Liver (tissue), 9 donors: Measurements from ENCODE around the gene SOSTDC1. TPM values are rescaled to one million over a fixed set of nuclear protein-coding genes. Genes with fewer than 3 reads are reported as not detected.
A peak's percentile ranks its signal among the peaks of the same experiment; 100 is the strongest.

Experiments used
- DNase-seq: peaks from one replicate; pipeline ENCODE4 v3.0.0-alpha.2; 2017; ENCODE audit warnings: low spot score
- H3K27ac ChIP-seq, 2 donors: one replicate each; pipeline ENCODE4 v1.7.0; 2013; ENCODE audit warnings: inconsistent platforms in 2 of 2, low read length in 2 of 2, control low read depth in 1 of 2, low read depth in 1 of 2, mild to moderate bottlenecking in 1 of 2
- H3K27me3 ChIP-seq, 4 donors: one replicate each; pipeline versions ENCODE4 v1.6.1 to v1.7.0; 2013; ENCODE audit warnings: low read length in 3 of 4, inconsistent platforms in 1 of 4, mild to moderate bottlenecking in 1 of 4, moderate library complexity in 1 of 4; ENCODE audit not compliant: control insufficient read depth in 4 of 4, insufficient read depth in 4 of 4
- H3K36me3 ChIP-seq, 4 donors: one replicate each; pipeline versions ENCODE4 v1.6.1 to v1.7.0; 2013; ENCODE audit warnings: low read length in 3 of 4, mild to moderate bottlenecking in 3 of 4, low read depth in 1 of 4, moderate library complexity in 1 of 4; ENCODE audit not compliant: control insufficient read depth in 4 of 4, insufficient read depth in 3 of 4
- H3K4me1 ChIP-seq, 4 donors: one replicate each; pipeline versions ENCODE4 v1.6.1 to v1.7.0; 2013; ENCODE audit warnings: low read length in 3 of 4, mild to moderate bottlenecking in 3 of 4, moderate library complexity in 1 of 4; ENCODE audit not compliant: control insufficient read depth in 4 of 4, insufficient read depth in 4 of 4
- H3K4me3 ChIP-seq, 3 donors: one replicate each; pipeline versions ENCODE4 v1.6.1 to v1.7.0; 2013; ENCODE audit warnings: low read length in 3 of 3, control low read depth in 1 of 3, low read depth in 1 of 3, mild to moderate bottlenecking in 1 of 3
- H3K9ac ChIP-seq, 2 donors: one replicate each; pipeline ENCODE4 v1.7.0; 2013; ENCODE audit warnings: low read length in 2 of 2, mild to moderate bottlenecking in 2 of 2, moderate library complexity in 2 of 2, control low read depth in 1 of 2, low read depth in 1 of 2
- H3K9me3 ChIP-seq, 4 donors: one replicate each; pipeline versions ENCODE4 v1.6.1 to v1.7.0; 2013; ENCODE audit warnings: low read length in 3 of 4; ENCODE audit not compliant: control insufficient read depth in 4 of 4
- ATF3 ChIP-seq: IDR thresholded peaks from 2 replicates; pipeline ENCODE4 v1.6.1; 2016; ENCODE audit warnings: antibody characterized with exemption
- FOXA1 ChIP-seq: IDR thresholded peaks from 2 replicates; pipeline ENCODE4 v1.6.1; 2016; ENCODE audit warnings: antibody characterized with exemption
- FOXA2 ChIP-seq: IDR thresholded peaks from 2 replicates; pipeline ENCODE4 v1.6.1; 2016; ENCODE audit warnings: antibody characterized with exemption
- GABPA ChIP-seq, 2 donors: IDR thresholded peaks in 1 of 2; conservative IDR thresholded peaks in 1 of 2; 2 replicates each; pipeline ENCODE4 v1.6.1; 2016; ENCODE audit warnings: antibody characterized with exemption in 2 of 2, mild to moderate bottlenecking in 1 of 2, moderate library complexity in 1 of 2
- HNF4A ChIP-seq, 2 donors: conservative IDR thresholded peaks; 2 replicates each; pipeline ENCODE4 v1.6.1; 2016; ENCODE audit warnings: antibody characterized with exemption in 2 of 2, mild to moderate bottlenecking in 2 of 2
- JUND ChIP-seq, 2 donors: IDR thresholded peaks; 2 replicates each; pipeline ENCODE4 v1.6.1; 2016; ENCODE audit warnings: antibody characterized with exemption in 2 of 2
- RAD21 ChIP-seq, 2 donors: IDR thresholded peaks; 2 replicates each; pipeline ENCODE4 v1.6.1; 2016; ENCODE audit warnings: antibody characterized with exemption in 2 of 2, mild to moderate bottlenecking in 2 of 2
- RXRA ChIP-seq, 2 donors: IDR thresholded peaks; 2 replicates each; pipeline ENCODE4 v1.6.1; 2017 to 2018; ENCODE audit warnings: antibody characterized with exemption in 2 of 2, mild to moderate bottlenecking in 1 of 2
- TAF1 ChIP-seq: conservative IDR thresholded peaks from 2 replicates; pipeline ENCODE4 v1.6.1; 2016; ENCODE audit warnings: antibody characterized with exemption, mild to moderate bottlenecking
- YY1 ChIP-seq: IDR thresholded peaks from 2 replicates; pipeline ENCODE4 v1.6.1; 2016; ENCODE audit warnings: antibody characterized with exemption, mild to moderate bottlenecking
- WGBS: extraction: QIAGEN DNeasy Blood & Tissue Kit; methylation state at CpG from one replicate; pipeline ENCODE4 v1.1.7; 2013; 5-methylcytosine and 5-hydroxymethylcytosine counted together
- polyA plus RNA-seq, 2 donors: library from polyadenylated mRNA; stranded (reverse) in 1 of 2; unstranded in 1 of 2; fragments of 200-250 nt in 1 of 2; fragments of >200 nt in 1 of 2; fragmentation: Nextera tagmentation in 1 of 2; extraction: Ambion mirVana in 1 of 2; gene quantifications; one replicate each; pipeline versions ENCODE4 v1.2.1 to v1.2.3, GENCODE V29; 2013 to 2015
- total RNA-seq, 2 donors: library from RNA; depleted of rRNA; stranded (reverse); fragments of >200 nt; gene quantifications; one replicate each; pipeline ENCODE4 v1.2.3, GENCODE V29; 2014
- TF ChIP-seq, protein P1 (sequence below): fragments of 150-350 bp; IDR thresholded peaks from 2 replicates; pipeline ENCODE4 v1.5.1; 2017; ENCODE audit warnings: improper control_type of control experiment, low read depth, low read length; ENCODE audit not compliant: missing input control
- TF ChIP-seq, protein P2 (sequence below): IDR thresholded peaks from 2 replicates; pipeline ENCODE4 v1.6.1; 2016; ENCODE audit warnings: antibody characterized with exemption
- TF ChIP-seq, protein P3 (sequence below): IDR thresholded peaks from 2 replicates; pipeline ENCODE4 v1.6.1; 2016; ENCODE audit warnings: antibody characterized with exemption, mild to moderate bottlenecking
- TF ChIP-seq, protein P4 (sequence below): IDR thresholded peaks from 2 replicates; pipeline ENCODE4 v1.6.1; 2016; ENCODE audit warnings: antibody characterized with exemption
- donor health status: healthy.
- donor health status: healthy.
- donor health status: healthy.
- donor health status: healthy.
- donor health status: healthy.

The SOSTDC1 gene
- total and polyA plus RNA-seq, 4 donors = 0.05 to 0.56 (median 0.08) TPM; not detected in 1

- Histone ChIP-seq H3K4me3 (peak overlapping the region; percentile 75 to 85 (median 76)), H3K27ac (peak overlapping the region; percentile 86 to 96), H3K4me1 (peaks cover 0 to 20% (median 16%) of the 10 kb centered on the region in 4 donors), H3K9me3 (no peaks in the 10 kb centered on the region), H3K27me3 (no peaks in the 10 kb centered on the region), H3K9ac (peak overlapping the region; percentile 67 to 83), H3K36me3 (no peaks in the 10 kb centered on the region)
- TF ChIP-seq YY1 = peak; percentile 68
- TF ChIP-seq, protein P1, sequence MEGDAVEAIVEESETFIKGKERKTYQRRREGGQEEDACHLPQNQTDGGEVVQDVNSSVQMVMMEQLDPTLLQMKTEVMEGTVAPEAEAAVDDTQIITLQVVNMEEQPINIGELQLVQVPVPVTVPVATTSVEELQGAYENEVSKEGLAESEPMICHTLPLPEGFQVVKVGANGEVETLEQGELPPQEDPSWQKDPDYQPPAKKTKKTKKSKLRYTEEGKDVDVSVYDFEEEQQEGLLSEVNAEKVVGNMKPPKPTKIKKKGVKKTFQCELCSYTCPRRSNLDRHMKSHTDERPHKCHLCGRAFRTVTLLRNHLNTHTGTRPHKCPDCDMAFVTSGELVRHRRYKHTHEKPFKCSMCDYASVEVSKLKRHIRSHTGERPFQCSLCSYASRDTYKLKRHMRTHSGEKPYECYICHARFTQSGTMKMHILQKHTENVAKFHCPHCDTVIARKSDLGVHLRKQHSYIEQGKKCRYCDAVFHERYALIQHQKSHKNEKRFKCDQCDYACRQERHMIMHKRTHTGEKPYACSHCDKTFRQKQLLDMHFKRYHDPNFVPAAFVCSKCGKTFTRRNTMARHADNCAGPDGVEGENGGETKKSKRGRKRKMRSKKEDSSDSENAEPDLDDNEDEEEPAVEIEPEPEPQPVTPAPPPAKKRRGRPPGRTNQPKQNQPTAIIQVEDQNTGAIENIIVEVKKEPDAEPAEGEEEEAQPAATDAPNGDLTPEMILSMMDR = peak; percentile 26
- TF ChIP-seq, protein P2, sequence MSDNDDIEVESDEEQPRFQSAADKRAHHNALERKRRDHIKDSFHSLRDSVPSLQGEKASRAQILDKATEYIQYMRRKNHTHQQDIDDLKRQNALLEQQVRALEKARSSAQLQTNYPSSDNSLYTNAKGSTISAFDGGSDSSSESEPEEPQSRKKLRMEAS = peak; percentile 1
- no peak for TF ChIP-seq FOXA2
- no peak for TF ChIP-seq JUND (IDR thresholded peaks at IDR 0.05)
- TF ChIP-seq, protein P3, sequence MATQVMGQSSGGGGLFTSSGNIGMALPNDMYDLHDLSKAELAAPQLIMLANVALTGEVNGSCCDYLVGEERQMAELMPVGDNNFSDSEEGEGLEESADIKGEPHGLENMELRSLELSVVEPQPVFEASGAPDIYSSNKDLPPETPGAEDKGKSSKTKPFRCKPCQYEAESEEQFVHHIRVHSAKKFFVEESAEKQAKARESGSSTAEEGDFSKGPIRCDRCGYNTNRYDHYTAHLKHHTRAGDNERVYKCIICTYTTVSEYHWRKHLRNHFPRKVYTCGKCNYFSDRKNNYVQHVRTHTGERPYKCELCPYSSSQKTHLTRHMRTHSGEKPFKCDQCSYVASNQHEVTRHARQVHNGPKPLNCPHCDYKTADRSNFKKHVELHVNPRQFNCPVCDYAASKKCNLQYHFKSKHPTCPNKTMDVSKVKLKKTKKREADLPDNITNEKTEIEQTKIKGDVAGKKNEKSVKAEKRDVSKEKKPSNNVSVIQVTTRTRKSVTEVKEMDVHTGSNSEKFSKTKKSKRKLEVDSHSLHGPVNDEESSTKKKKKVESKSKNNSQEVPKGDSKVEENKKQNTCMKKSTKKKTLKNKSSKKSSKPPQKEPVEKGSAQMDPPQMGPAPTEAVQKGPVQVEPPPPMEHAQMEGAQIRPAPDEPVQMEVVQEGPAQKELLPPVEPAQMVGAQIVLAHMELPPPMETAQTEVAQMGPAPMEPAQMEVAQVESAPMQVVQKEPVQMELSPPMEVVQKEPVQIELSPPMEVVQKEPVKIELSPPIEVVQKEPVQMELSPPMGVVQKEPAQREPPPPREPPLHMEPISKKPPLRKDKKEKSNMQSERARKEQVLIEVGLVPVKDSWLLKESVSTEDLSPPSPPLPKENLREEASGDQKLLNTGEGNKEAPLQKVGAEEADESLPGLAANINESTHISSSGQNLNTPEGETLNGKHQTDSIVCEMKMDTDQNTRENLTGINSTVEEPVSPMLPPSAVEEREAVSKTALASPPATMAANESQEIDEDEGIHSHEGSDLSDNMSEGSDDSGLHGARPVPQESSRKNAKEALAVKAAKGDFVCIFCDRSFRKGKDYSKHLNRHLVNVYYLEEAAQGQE = peak; percentile 79
- peak; percentile 91 for TF ChIP-seq TAF1
- TF ChIP-seq, protein P4, sequence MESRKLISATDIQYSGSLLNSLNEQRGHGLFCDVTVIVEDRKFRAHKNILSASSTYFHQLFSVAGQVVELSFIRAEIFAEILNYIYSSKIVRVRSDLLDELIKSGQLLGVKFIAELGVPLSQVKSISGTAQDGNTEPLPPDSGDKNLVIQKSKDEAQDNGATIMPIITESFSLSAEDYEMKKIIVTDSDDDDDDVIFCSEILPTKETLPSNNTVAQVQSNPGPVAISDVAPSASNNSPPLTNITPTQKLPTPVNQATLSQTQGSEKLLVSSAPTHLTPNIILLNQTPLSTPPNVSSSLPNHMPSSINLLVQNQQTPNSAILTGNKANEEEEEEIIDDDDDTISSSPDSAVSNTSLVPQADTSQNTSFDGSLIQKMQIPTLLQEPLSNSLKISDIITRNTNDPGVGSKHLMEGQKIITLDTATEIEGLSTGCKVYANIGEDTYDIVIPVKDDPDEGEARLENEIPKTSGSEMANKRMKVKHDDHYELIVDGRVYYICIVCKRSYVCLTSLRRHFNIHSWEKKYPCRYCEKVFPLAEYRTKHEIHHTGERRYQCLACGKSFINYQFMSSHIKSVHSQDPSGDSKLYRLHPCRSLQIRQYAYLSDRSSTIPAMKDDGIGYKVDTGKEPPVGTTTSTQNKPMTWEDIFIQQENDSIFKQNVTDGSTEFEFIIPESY = peak; percentile 98
- TF ChIP-seq GABPA (IDR thresholded peaks at IDR 0.05 in 1 of 2, conservative IDR thresholded peaks at IDR 0.05 in 1 of 2) = no peak
- TF ChIP-seq FOXA1 = no peak
- WGBS = under 1% methylated on average over 56 of the region's 56 CpGs
- DNase-seq = peak; percentile 86
These were observed 44.7 kb downstream of the SOSTDC1 start for GRCh38 chr7:16420649-16421332.

DNA sequence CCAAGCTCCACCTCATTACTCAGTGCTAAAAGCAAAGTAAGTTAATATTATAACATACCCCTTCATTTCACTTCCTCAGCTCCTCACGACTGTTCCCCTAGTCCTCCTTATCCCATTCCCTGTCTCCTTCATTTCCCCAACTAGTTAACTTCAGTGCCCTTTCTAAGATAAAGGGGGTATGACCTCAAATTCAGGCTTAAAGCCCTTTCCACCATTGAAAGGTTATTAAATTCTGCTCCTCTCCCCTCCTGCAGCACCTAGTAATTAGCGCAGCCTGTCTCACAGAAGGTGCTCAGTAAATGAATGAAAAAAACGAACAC, 45.2 kb downstream of the SOSTDC1 start:
- peak overlapping the region; percentile 67 to 83 for H3K9ac ChIP-seq
- peak overlapping the region; percentile 75 to 85 (median 76) for H3K4me3 ChIP-seq
- no peaks in the 10 kb centered on the region for H3K27me3 ChIP-seq
- DNase-seq = no peak
- peaks cover 0 to 20% (median 16%) of the 10 kb centered on the region in 4 donors for H3K4me1 ChIP-seq
- peak overlapping the region; percentile 86 to 96 for H3K27ac ChIP-seq
- 1% methylated on average over 3 of the region's 3 CpGs for WGBS
- no peaks in the 10 kb centered on the region for H3K9me3 ChIP-seq
- no peaks in the 10 kb centered on the region for H3K36me3 ChIP-seq
- TF ChIP-seq, protein P3 = no peak
- TF ChIP-seq, protein P4 = no peak
- no peak for TF ChIP-seq RXRA (IDR thresholded peaks at IDR 0.05)
- no peak for TF ChIP-seq FOXA2
- TF ChIP-seq, protein P2 = peak; percentile 35
- TF ChIP-seq HNF4A (conservative IDR thresholded peaks at IDR 0.05) = peak in 1 of 2 donors; percentile 4
- TF ChIP-seq RAD21 (IDR thresholded peaks at IDR 0.05) = peak in 1 of 2 donors; percentile 17
- no peak for TF ChIP-seq ATF3
- no peak for TF ChIP-seq GABPA (IDR thresholded peaks at IDR 0.05 in 1 of 2, conservative IDR thresholded peaks at IDR 0.05 in 1 of 2)
- TF ChIP-seq YY1 = no peak
- no peak for TF ChIP-seq FOXA1
- TF ChIP-seq JUND (IDR thresholded peaks at IDR 0.05) = no peak
